Glomerular visceral epithelial cell (primary cell): ENCODE results near the gene ANKRD34A.
"Not testable (repeated sequence)": the region's sequence is repeated elsewhere in the genome, so short reads cannot be mapped to it uniquely, and the experiment has no call there.

Experiments
- DNase-seq: peaks from one replicate; pipeline ENCODE4 v3.0.0-alpha.2; 2016; ENCODE audit errors: extremely low spot score

Gene ANKRD34A

DNA sequence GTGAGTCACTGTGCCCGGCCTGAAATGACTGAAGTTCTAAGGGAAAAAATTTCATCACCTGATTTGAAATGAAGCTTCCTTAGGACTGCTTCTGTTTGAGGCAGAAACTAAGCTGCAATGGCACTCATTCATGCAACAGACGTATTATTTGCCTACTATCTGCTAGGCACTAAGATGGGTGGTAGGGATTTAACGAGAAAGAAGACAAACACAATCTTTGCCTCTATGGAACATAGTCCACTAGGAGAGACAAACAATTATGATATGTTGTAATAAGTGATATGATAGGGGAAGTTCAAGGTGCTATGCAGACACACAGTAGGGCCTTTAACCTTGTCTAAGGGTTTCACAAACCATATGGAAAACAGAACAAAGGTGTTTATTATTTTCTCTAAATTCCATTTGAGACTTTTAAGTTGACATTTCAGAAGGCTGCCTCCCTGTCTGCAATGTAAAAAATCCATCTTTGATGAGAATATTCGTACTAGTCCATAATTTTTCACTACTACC is 17.8 kb downstream of the ANKRD34A start:
- DNase-seq = no peak

DNA sequence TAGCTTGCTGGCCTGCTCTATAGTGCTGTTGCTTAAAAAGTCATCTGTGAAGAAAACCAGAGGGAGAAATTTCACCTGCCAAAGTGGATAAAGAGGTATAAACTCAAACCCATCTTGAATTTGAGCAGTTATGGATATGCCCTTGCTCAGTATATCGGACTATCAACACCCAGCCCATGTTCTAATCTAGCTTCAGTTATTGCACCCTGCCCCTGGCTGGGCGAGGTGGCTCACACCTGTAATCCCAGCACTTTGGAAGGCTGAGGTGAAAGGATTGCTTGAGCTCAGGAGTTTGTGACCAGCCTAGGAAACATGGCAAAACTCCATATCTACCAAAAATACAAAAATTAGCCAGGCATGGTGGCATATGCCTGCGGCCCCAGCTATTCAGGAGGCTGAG is 19.8 kb downstream of the ANKRD34A start:
- DNase-seq = no peak

DNA sequence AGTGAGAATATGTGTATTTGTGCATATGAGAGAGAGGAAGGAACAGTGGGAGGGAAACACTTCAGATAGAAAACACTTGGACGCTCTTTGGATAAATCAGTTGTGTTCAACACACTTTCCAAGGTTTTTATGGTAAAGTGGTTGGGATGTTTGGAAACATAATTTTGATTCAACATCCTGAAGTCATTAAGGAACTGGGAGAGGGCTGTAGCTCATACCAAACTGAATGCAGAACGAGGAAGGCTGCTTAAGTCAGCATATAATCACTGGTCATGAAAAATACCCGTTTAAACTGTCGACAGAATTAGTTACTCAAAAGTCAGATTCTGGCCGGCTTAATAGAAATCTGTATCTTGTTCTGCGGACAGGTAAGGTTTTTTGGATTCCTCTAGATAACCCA is 21.5 kb downstream of the ANKRD34A start:
- no peak for DNase-seq

DNA sequence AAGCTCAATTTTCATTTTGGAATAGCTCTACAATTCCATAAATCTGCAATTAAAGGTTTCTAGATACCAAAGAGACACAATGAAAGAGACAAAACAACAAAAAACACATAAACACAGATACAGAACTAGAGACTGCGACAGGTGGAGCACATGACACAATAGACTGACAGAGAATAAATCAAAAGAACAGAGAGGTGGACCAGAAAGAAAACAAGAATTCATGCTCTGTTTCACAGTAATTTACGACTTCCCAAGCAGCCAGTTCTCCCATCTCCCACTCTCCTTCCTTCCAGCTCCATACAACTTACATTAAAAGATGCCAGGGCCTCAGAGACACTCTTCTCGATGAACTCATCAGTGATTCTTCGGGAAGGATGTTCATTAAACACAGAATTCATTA is 22.0 kb downstream of the ANKRD34A start:
- no peak for DNase-seq

DNA sequence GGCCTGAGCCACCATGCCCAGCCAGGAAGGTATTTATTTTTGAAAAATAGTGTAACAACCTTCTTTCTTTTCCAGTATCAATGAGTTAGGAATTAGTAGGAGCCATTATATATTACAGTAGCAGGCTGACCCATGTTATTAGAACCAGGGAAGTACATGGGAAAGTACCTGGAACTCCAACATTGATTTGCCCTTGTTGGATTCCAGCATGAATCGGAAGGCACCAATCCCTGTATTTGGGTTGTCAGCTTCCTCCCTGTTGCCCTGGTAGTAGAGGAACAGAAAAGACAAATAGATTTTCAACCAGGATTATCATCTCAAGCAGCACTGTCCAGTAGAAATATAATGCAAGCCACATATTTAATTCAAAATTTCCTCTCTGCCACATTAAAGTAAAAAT is 26.9 kb downstream of the ANKRD34A start:
- DNase-seq = no peak

DNA sequence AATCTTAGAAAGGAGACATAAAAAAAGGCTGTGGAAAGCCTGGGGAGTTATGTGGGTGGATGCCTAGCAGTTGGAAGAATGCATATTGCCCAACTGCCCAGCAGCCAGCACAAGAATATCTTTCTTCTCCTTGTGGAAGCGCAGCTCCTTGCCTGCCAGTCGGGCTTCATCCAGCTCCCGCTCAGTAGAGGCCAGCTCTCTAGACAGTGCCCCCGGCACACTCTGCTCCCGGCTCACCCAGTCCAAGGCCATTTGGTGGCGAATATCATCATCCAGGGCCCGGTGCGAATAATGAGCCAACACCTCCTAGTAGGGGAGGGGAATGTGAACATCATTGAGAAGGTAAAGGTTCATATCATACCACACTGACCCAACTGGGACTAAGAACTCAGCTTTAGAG is 28.1 kb downstream of the ANKRD34A start:
- DNase-seq = no peak

DNA sequence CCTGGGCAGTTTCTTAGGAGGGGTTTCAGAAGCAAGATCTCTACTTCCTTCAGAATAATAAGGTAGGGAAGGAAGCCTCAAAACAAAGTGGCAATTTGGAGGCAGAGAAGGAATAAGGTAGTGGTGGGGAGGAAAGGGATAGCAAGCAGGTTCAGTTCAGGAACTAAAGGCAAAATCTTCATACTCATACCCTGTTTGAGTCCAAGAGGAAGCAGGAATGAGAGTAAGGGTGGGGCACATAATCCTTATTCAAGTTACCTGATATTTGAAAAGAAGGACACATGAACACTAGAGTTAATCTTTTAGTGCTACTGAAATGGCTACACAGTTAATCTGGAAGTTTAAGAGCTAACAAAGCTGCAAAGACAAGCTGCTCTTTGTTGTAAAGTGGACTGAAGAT is 28.7 kb downstream of the ANKRD34A start:
- DNase-seq = no peak

DNA sequence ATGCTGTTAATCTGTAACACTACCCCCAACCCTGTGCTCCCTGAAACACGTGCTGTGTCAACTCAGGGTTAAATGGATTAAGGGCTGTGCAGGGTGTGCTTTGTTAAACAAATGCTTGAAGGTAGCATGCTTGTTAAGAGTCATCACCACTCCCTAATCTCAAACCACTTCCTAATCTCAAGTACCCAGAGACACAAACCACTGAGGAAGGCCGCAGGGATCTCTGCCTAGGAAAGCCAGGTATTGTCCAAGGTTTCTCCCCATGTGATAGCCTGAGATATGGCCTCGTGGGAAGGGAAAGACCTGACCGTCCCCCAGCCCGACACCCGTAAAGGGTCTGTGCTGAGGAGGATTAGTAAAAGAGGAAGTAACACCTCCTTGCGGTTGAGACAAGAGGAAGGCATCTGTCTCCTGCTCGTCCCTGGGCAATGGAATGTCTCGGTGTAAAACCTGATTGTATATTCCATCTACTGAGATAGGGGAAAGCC is 31.8 kb downstream of the ANKRD34A start:
- not testable (repeated sequence) for DNase-seq

DNA sequence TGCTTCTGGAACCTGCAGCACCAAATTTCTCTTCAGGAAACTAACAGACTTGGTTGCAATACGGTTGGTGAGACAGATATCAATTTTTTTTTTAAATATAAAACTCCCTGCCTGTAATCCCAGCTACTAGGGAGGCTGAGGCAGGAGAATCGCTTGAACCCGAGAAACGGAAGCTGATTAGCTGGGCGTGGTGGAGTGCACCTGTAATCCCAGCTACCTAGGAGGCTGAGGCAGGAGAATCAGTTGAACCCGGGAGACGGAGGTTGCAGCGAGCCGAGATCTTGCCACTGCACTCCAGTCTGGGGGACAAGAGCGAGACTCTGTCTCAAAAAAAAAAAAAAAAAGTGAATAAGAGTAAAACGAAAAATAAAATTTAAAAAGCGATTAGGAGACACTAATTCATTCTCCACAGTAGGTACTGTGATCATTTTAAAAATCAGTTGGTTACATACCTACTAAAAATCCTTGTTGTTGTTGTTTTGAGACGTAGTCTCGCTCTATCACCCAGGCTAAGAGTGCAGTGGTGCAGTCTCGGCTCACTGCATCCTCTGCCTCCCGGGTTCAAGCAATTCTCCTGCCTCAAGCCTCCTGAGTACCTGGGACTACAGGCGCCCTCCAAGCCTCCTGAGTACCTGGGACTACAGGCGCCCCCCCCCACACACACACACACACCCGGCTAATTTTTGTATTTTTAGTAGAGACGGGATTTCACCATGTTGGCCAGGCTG is 36.3 kb downstream of the ANKRD34A start:
- DNase-seq = no peak

DNA sequence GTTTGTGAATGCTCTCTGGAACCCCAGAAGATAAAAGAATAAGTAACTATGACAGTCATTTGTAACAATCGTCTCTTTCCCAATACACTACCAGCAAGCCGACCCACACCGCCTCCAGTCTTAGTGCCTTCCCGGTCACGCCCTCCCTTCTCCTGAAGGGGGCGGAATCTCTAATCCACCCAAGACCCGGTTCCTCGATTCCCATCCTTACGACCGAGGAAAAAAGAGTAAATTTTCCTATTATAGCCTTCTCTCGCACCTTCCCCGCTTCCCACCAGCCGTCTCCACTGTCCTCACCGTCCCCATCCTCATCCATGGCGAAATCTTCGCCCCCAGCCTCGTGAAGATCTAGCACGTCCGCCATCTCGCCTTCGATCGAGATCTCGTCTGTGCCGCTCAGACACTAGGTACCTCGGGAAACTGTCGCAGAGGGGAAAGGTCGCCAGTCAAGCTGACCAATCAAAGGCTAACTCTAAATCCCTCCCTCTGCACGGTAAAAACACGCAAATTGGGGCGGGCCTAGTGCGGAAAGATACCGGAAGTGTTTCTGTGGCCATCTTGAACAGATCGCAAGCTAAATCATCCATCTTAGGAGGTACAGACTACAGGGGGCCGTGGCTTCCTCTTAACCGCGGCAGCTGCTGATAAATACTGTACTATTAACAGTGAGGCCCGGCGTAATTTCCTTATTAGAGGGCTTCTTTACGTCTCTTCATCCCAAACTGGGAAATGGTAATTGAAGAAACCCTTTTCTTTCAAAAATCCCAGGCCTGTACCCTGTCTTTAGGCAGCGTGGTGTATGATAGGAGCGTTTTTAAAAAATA is 37.1 kb downstream of the ANKRD34A start, which contains the start of gene RBM8A:
TSS of gene RBM8A (minus strand) at position 422 of the 824 bp plus-strand sequence. CDS start at position 364, 58 bp downstream.
- peak; percentile 97 for DNase-seq

DNA sequence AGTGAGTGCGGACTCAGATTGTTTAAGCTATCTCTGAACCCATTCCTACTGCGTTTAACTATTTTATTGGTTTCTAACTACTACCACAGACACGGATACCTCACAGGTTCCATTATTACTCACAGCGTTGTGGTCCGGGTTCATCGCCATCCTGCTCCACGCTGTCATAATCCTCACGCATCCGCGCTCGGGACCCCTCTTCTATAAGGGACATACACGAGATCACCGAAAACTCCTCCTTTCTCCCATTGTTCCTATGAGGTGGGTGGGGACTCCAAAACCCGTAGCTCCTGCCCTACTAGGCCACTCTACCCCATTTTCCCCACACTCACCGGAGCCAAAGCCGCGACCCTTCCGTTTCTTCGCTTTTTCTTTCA is 37.7 kb downstream of the ANKRD34A start:
- DNase-seq = no peak

DNA sequence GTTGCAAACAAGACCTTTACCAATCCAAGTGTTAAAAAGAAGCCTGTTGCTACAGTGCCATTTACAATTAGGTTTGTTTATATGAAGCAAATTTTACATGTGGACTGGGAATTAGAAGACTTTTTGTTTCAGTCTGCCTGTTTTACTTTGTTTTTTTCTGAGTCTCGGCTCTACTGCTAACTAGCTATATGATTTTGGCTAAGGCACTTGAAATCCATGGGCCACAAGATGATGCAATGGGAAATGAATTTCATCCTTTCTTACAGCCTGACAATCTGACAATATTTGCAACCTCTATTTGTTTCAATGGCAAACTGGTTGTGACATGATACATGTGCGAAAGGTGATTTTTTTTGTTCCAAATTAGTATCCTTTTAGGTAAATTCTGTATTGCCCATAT is 42.1 kb downstream of the ANKRD34A start:
- no peak for DNase-seq

DNA sequence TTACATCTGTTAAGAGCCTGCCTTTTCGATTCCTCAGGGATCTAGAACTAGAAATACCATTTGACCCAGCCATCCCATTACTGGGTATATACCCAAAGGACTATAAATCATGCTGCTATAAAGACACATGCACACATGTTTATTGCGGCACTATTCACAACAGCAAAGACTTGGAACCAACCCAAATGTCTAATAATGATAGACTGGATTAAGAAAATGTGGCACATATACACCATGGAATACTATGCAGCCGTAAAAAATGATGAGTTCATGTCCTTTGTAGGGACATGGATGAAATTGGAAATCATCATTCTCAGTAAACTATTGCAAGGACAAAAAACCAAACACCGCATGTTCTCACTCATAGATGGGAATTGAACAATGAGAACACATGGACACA is 44.1 kb downstream of the ANKRD34A start:
- not testable (repeated sequence) for DNase-seq

DNA sequence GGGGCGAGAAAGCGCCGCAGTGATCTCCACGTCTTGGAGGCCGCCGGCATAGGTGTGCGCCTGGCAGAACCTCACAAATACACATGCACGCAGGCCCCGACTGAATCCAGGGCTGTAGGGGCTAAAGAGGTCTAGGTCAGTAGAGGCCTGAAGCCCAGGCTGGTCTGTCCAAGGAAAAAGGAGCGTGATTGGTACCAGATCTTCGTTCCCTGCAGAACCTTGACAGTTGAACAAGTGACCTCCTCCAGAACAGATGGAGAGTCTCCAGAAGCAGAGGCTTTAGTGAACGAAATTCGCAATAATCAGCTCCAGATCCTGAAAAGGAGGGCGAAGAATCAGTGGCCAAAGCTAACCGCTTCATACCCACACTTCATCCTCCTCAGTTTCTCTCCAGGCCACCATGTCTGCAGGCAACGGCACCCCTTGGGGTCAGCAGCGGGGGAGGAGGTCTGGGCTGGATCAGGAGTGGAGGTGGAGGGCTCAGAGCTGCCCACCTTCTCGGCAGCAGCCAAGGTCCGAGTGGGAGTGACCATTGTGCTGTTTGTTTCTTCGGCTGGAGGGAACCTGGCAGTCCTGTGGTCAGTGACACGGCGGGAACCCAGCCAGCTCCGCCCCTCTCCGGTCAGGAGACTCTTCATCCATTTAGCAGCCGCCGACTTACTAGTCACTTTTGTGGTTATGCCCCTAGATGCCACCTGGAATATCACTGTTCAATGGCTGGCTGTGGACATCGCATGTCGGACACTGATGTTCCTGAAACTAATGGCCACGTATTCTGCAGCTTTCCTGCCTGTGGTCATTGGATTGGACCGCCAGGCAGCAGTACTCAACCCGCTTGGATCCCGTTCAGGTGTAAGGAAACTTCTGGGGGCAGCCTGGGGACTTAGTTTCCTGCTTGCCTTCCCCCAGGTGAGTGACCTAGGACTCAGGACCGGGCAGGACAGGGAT is 45.1 kb downstream of the ANKRD34A start:
- DNase-seq = peak; percentile 80

DNA sequence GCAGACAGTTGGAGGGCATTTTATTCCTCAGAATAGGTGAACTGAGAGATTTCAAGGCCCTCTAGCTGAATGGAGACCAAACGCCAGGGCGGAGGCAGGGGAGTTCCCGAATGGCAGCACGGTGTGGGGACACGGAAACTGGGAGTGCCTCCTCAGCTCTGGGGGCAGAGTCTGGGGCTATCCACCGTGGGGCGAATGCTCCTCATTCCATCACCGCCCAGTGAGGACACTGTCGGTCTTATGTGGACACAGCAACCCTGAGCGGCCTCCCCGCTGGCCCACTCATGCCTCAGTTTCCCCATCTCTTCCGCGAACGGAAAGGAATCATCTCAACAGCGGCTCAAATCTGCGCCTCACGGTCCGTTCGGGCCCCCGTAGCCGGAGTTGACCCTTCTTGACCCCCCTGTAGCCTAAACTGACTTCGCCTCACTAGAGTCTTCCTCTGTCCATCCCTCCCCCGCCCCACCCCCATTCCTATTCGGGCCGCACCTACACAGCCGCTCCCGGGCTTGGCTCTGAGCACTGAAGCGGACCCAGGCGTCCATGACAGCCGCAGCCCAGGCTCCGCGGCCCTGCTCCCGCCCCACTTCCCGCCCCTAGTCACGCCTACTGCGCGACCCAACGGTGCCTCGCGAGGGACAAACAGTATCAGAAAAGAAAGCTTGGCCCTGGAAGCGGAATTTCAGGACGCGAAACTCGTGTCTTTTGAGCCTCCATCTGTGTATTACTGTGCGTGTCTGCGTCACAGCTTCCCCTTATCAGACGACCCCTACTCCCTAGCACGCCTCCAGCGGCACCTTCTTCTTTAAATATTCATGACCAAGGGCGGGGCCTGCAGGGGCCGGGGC is 46.0 kb downstream of the ANKRD34A start, which contains the start of gene PEX11B:
TSS of gene PEX11B (minus strand) at position 574 of the 848 bp plus-strand sequence. CDS start at position 545, 29 bp downstream.
- DNase-seq = peak; percentile 83

DNA sequence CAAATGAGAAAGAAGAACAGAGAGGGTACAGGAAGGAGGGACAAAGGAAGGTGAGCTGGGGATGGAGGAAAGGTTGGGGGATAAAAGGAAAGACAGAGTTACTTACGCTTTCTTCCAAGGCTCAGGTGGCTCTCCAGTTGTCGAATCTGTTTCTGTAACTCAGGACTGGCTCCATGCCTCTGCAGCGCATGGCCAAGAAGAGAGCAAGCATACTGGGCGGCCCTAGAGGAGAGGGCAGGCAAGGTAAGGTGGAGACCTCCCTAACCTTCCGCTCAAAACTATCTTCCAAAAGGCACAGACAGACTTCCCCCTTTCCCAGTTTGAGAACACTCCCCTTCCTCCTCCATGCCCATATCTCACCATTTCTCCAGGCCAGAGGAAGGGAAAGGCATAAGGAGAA is 46.8 kb downstream of the ANKRD34A start:
- no peak for DNase-seq

DNA sequence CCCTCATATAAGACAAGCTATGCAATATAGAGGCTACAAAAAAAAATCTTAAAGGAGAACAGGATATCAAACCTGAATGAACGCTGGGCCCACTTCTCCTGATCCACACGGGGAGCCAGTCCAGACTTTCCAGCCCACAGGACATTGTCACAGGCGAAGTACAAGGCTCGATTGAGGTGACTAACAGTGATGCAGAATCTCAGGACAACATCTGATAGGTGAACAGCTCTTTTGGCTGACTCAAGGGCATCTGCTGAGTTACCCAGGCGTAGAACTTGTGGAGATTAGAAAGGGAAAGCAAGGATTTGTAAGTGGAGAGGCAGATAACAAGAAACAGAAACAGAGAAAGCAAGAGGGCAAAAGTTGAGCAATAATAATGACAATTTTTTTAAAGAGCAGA is 47.6 kb downstream of the ANKRD34A start:
- DNase-seq = peak; percentile 33

DNA sequence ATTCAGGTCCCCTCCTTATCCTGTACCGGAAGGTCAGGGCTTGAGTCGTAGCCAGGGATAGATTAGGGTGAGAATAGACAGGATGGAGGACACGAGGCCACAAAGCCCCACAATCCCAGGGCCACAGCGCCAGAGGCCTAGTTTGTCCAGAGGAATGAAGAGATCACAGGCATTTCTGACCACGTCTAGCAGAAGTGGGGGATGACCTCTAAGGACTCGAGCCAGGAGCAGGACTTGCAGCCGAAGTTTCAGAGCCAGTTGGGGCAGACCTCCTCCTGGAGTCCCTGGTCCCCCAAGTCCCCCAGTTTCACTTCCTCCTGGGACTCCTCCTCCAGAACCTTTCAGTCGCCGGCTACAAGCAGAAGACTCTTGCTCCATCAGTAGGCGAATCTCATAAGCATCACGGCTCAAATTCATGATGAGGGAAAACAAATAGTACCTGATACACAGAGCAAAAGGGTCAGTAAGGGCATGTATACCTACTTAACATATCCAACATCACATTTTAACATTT is 52.2 kb downstream of the ANKRD34A start:
- no peak for DNase-seq
